ENCODE measurements around the gene MAP3K14. TPM values are rescaled to one million over a fixed set of nuclear protein-coding genes. Genes with fewer than 3 reads are reported as not detected.

MAP3K14 gene
- total RNA-seq, 1 donor from 2014 or later, result 5.2 TPM

GRCh38 chr17:45231481-45232116 is 85.2 kb downstream of the MAP3K14 start:
- Mint-ChIP-seq H3K36me3 (ENCODE audit: low read depth, unreplicated experiment) (peaks cover 5% of the 10 kb centered on the region), H3K4me3 (ENCODE audit: unreplicated experiment) (no peak overlapping the region), H3K4me1 (ENCODE audit: unreplicated experiment) (peaks cover 17% of the 10 kb centered on the region), H3K9me3 (ENCODE audit: unreplicated experiment) (no peaks in the 10 kb centered on the region), H3K27ac (ENCODE audit: unreplicated experiment) (no peak overlapping the region), H3K27me3 (ENCODE audit: unreplicated experiment) (peaks cover 9% of the 10 kb centered on the region)
- TF ChIP-seq, protein P1, sequence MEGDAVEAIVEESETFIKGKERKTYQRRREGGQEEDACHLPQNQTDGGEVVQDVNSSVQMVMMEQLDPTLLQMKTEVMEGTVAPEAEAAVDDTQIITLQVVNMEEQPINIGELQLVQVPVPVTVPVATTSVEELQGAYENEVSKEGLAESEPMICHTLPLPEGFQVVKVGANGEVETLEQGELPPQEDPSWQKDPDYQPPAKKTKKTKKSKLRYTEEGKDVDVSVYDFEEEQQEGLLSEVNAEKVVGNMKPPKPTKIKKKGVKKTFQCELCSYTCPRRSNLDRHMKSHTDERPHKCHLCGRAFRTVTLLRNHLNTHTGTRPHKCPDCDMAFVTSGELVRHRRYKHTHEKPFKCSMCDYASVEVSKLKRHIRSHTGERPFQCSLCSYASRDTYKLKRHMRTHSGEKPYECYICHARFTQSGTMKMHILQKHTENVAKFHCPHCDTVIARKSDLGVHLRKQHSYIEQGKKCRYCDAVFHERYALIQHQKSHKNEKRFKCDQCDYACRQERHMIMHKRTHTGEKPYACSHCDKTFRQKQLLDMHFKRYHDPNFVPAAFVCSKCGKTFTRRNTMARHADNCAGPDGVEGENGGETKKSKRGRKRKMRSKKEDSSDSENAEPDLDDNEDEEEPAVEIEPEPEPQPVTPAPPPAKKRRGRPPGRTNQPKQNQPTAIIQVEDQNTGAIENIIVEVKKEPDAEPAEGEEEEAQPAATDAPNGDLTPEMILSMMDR (IDR thresholded peaks at IDR 0.05; ENCODE audit: unreplicated experiment), result peak; percentile 18
- peak; percentile 49 for DNase-seq (ENCODE audit: low spot score)

GRCh38 chr17:45230787-45231480 is 85.9 kb downstream of the MAP3K14 start:
- H3K4me3 Mint-ChIP-seq (ENCODE audit: unreplicated experiment), result no peak overlapping the region
- no peaks in the 10 kb centered on the region for H3K9me3 Mint-ChIP-seq (ENCODE audit: unreplicated experiment)
- TF ChIP-seq, protein P1 (IDR thresholded peaks at IDR 0.05; ENCODE audit: unreplicated experiment), result no peak
- H3K4me1 Mint-ChIP-seq (ENCODE audit: unreplicated experiment), result peaks cover 19% of the 10 kb centered on the region
- DNase-seq (ENCODE audit: low spot score), result no peak
- H3K27me3 Mint-ChIP-seq (ENCODE audit: unreplicated experiment), result peaks cover 9% of the 10 kb centered on the region
- no peak overlapping the region for H3K27ac Mint-ChIP-seq (ENCODE audit: unreplicated experiment)
- H3K36me3 Mint-ChIP-seq (ENCODE audit: low read depth, unreplicated experiment), result peaks cover 5% of the 10 kb centered on the region

DNA sequence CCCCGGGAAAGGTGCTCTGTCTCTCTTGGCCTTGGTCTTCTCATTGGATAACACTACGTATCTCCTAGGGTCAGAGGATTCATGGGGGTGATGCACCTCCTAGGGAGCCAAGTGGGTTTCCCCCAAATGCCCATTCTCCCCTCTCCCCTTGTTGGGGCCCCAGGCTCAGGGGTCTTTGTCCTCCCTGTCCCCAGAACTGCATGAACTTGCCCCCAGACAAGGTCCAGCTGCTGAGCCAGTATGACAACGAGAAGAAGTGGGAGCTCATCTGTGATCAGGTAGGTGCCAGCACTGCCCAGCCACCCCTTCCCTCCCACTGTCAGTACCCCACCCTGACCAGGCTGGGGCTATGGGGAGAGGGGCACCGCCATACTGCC is 86.4 kb downstream of the MAP3K14 start:
- Mint-ChIP-seq H3K27me3 (ENCODE audit: unreplicated experiment) (peaks cover 9% of the 10 kb centered on the region), H3K36me3 (ENCODE audit: low read depth, unreplicated experiment) (peaks cover 5% of the 10 kb centered on the region), H3K4me3 (ENCODE audit: unreplicated experiment) (no peak overlapping the region), H3K27ac (ENCODE audit: unreplicated experiment) (no peak overlapping the region), H3K4me1 (ENCODE audit: unreplicated experiment) (peaks cover 19% of the 10 kb centered on the region), H3K9me3 (ENCODE audit: unreplicated experiment) (no peaks in the 10 kb centered on the region)
- TF ChIP-seq, protein P1 (IDR thresholded peaks at IDR 0.05; ENCODE audit: unreplicated experiment), result no peak
- no peak for DNase-seq (ENCODE audit: low spot score)

GRCh38 chr17:45229681-45230409 is 87.0 kb downstream of the MAP3K14 start:
- Mint-ChIP-seq H3K27me3 (ENCODE audit: unreplicated experiment) (peaks cover 9% of the 10 kb centered on the region), H3K36me3 (ENCODE audit: low read depth, unreplicated experiment) (peaks cover 5% of the 10 kb centered on the region), H3K27ac (ENCODE audit: unreplicated experiment) (no peak overlapping the region), H3K4me3 (ENCODE audit: unreplicated experiment) (no peak overlapping the region), H3K9me3 (ENCODE audit: unreplicated experiment) (no peaks in the 10 kb centered on the region), H3K4me1 (ENCODE audit: unreplicated experiment) (peaks cover 22% of the 10 kb centered on the region)
- DNase-seq (ENCODE audit: low spot score), result no peak
- TF ChIP-seq, protein P1 (IDR thresholded peaks at IDR 0.05; ENCODE audit: unreplicated experiment), result no peak

Data from endothelial cell (in vitro differentiated cells).